ENCODE data around the gene PRADC1.

PRADC1 gene

DNA sequence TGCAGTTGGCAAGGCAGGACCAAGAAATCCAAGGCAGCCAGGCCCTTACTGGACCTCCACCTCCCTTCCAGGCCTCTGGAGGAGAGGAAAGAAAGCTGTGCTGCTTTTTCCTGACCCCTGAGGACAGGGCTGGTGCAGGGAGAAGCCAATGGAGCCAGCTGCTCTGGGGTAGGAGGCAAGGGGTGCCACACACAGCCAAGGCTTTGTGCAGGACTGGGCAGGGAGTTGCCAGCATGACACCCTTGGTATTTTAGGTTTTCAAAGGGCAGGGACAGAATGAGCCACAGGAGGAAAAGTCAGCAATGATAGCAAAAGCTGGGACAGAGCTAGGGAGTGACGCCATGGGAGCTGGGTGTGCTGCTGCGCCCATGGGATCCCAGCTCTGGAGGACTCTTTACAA is 24.0 kb upstream of the PRADC1 start:
- Mint-ChIP-seq H3K4me1 (peaks cover 4% of the 10 kb centered on the region), H3K27me3 (ENCODE audit: low read depth, poor library complexity) (peaks cover 6% of the 10 kb centered on the region), H3K9me3 (no peaks in the 10 kb centered on the region), H3K4me3 (no peak overlapping the region), H3K36me3 (ENCODE audit: low read depth) (peaks cover 13% of the 10 kb centered on the region), H3K27ac (no peak overlapping the region)
- TF ChIP-seq, protein P1, sequence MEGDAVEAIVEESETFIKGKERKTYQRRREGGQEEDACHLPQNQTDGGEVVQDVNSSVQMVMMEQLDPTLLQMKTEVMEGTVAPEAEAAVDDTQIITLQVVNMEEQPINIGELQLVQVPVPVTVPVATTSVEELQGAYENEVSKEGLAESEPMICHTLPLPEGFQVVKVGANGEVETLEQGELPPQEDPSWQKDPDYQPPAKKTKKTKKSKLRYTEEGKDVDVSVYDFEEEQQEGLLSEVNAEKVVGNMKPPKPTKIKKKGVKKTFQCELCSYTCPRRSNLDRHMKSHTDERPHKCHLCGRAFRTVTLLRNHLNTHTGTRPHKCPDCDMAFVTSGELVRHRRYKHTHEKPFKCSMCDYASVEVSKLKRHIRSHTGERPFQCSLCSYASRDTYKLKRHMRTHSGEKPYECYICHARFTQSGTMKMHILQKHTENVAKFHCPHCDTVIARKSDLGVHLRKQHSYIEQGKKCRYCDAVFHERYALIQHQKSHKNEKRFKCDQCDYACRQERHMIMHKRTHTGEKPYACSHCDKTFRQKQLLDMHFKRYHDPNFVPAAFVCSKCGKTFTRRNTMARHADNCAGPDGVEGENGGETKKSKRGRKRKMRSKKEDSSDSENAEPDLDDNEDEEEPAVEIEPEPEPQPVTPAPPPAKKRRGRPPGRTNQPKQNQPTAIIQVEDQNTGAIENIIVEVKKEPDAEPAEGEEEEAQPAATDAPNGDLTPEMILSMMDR (IDR thresholded peaks at IDR 0.05): no peak
- no peak for DNase-seq

DNA sequence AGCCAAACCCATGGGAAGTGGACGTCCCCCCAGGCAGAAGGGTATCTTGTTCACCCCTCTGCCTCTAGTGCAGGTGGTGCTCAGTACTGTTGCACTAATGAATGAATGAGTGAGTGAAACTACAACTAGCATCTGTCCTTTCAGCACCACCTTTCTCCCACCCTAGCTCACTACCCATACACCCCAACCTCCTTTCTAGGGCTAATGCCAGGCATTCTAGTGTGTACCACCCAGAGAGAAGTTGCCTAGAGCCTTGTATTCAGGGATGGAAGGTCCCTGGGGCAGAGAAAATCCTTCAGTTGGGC is 23.5 kb upstream of the PRADC1 start:
- peaks cover 3% of the 10 kb centered on the region for H3K27me3 Mint-ChIP-seq (ENCODE audit: low read depth, poor library complexity)
- peaks cover 13% of the 10 kb centered on the region for H3K36me3 Mint-ChIP-seq (ENCODE audit: low read depth)
- H3K27ac Mint-ChIP-seq: no peak overlapping the region
- no peak overlapping the region for H3K4me3 Mint-ChIP-seq
- no peaks in the 10 kb centered on the region for H3K9me3 Mint-ChIP-seq
- TF ChIP-seq, protein P1 (IDR thresholded peaks at IDR 0.05): no peak
- DNase-seq: no peak
- H3K4me1 Mint-ChIP-seq: peaks cover 4% of the 10 kb centered on the region

GRCh38 chr2:73255907-73256617 is 23.0 kb upstream of the PRADC1 start:
- DNase-seq: no peak

DNA sequence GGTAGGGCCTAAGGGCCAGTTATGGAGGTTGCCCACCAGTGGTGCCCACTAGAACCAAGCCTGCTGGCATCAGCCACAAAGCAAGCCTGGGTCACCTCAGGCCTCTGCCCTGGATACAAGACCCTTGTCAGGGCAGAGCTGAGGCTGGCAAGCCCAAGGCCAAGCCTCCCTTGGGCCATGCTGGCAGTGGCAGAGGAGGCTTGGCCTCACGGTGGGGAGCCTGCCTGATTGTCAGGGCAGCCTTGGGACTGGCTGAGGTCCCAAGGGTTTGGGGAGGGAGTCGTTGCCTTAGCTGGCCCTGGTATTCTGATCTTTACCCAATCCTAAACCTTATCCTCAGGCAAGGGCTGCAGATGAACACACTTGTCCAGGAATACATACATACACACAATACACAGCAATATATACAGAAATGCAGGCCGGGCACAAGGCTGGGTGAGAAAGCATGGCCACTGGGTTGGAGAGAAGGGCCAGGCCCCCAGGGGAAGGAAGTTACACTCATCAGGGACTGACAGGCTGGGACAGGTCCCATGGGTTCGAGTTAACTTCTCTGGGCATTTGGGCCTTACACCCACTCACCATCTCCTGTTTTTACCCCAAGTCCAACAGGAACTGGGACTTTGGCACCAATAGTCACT is 22.1 kb upstream of the PRADC1 start:
- peaks cover 3% of the 10 kb centered on the region for H3K27me3 Mint-ChIP-seq (ENCODE audit: low read depth, poor library complexity)
- DNase-seq: no peak
- TF ChIP-seq, protein P1 (IDR thresholded peaks at IDR 0.05): no peak
- peaks cover 25% of the 10 kb centered on the region for H3K36me3 Mint-ChIP-seq (ENCODE audit: low read depth)
- peak overlapping the region; percentile 46 for H3K27ac Mint-ChIP-seq
- no peaks in the 10 kb centered on the region for H3K9me3 Mint-ChIP-seq
- H3K4me3 Mint-ChIP-seq: no peak overlapping the region
- no peaks in the 10 kb centered on the region for H3K4me1 Mint-ChIP-seq

More at GRCh38 chr2:73255907-73256617, 23.0 kb upstream of the PRADC1 start:
- TF ChIP-seq, protein P1 (IDR thresholded peaks at IDR 0.05): no peak
- Mint-ChIP-seq H3K4me3 (no peak overlapping the region), H3K4me1 (peaks cover 4% of the 10 kb centered on the region), H3K9me3 (no peaks in the 10 kb centered on the region), H3K27me3 (ENCODE audit: low read depth, poor library complexity) (peaks cover 3% of the 10 kb centered on the region), H3K27ac (no peak overlapping the region), H3K36me3 (ENCODE audit: low read depth) (peaks cover 16% of the 10 kb centered on the region)

DNA sequence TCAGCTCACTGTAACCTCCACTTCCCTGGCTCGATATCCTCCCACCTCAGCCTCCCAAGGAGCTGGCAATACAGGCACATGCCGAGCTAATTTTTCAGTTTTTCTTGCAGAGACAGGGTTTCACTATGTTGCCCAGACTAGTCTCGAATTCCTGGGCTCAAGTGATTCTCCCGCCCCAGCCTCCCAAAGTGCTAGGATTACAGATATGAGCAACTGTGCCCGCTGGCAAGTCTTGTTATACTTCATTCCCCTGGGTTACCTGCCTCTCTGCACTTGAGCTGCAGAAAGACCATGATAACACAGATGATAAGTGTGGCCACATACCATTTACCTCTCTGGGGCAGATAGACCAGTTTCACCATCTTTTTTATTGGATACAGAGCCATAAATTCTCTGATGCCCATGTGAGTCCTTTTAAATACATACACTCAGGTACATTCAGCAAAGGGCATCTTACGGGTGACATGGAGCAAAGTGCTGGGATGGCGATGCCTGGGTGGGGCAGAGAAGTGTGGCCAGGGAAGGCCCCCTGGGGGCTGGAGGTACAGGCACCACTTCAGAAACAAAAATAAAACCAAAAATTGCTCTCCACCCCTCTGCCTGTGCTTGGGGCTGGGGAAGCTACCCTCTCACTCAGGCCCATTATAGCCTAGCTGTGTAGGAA is 21.4 kb upstream of the PRADC1 start:
- Mint-ChIP-seq H3K27ac (no peak overlapping the region), H3K27me3 (ENCODE audit: low read depth, poor library complexity) (peaks cover 3% of the 10 kb centered on the region), H3K36me3 (ENCODE audit: low read depth) (peaks cover 32% of the 10 kb centered on the region), H3K4me1 (no peaks in the 10 kb centered on the region), H3K4me3 (no peak overlapping the region), H3K9me3 (no peaks in the 10 kb centered on the region)
- TF ChIP-seq, protein P1 (IDR thresholded peaks at IDR 0.05): no peak
- no peak for DNase-seq
